Suprapubic skin (tissue), 3 donors: ENCODE measurements around the gene INPP5K.

Experiments
- POLR2AphosphoS5 ChIP-seq, 3 donors: sonication (generic); formaldehyde crosslinking; IDR thresholded peaks; one replicate each; pipeline ENCODE4 v1.6.1; 2017; ENCODE audit warnings: antibody characterized with exemption in 3 of 3
- TF ChIP-seq, protein P1 (sequence below), 2 donors: fragments of 200-600 bp in 1 of 2; fragments of 450-650 bp in 1 of 2; sonication (generic) in 1 of 2; IDR thresholded peaks; one replicate each; pipeline ENCODE4 v1.5.1; 2016 to 2019; ENCODE audit warnings: antibody characterized with exemption in 2 of 2, mild to moderate bottlenecking in 1 of 2, moderate library complexity in 1 of 2

- TF ChIP-seq, protein P1, sequence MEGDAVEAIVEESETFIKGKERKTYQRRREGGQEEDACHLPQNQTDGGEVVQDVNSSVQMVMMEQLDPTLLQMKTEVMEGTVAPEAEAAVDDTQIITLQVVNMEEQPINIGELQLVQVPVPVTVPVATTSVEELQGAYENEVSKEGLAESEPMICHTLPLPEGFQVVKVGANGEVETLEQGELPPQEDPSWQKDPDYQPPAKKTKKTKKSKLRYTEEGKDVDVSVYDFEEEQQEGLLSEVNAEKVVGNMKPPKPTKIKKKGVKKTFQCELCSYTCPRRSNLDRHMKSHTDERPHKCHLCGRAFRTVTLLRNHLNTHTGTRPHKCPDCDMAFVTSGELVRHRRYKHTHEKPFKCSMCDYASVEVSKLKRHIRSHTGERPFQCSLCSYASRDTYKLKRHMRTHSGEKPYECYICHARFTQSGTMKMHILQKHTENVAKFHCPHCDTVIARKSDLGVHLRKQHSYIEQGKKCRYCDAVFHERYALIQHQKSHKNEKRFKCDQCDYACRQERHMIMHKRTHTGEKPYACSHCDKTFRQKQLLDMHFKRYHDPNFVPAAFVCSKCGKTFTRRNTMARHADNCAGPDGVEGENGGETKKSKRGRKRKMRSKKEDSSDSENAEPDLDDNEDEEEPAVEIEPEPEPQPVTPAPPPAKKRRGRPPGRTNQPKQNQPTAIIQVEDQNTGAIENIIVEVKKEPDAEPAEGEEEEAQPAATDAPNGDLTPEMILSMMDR (IDR thresholded peaks at IDR 0.05) = no peak
- TF ChIP-seq POLR2AphosphoS5 (IDR thresholded peaks at IDR 0.05) = no peak
Measured at GRCh38 chr17:1542316-1542715, 25.9 kb upstream of the INPP5K start.
